HG02943 (cell line): ENCODE data around the gene GRIK1.

Experiments used
- ATAC-seq: cut with Tn5 transposase; IDR thresholded peaks from one replicate; pipeline ENCODE4 v1.9.1; 2021; ENCODE audit warnings: mild to moderate bottlenecking, low read depth, moderate library complexity; ENCODE audit not compliant: unreplicated experiment

Gene GRIK1

DNA sequence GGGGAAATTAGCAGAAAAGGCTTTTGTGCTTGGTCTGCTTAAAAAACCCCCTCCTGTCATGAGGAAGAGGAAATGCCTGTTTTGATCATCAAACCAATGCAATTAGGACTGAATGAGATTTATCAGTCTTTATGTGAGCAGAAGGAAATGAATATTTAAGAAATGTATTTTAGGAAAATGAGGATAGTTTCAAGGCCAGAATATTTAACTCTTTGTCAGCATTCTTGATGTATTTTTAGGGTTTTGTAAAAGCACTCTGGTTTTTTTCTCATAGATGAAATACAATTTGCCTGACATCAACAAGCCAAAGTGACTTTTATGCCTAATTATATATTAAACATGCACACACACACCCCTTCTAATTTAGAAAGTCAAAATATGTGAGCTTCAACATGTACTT, 213.8 kb downstream of the GRIK1 start:
- no peak for ATAC-seq

GRCh38 chr21:29725025-29725736, 214.6 kb downstream of the GRIK1 start:
- ATAC-seq = no peak

DNA sequence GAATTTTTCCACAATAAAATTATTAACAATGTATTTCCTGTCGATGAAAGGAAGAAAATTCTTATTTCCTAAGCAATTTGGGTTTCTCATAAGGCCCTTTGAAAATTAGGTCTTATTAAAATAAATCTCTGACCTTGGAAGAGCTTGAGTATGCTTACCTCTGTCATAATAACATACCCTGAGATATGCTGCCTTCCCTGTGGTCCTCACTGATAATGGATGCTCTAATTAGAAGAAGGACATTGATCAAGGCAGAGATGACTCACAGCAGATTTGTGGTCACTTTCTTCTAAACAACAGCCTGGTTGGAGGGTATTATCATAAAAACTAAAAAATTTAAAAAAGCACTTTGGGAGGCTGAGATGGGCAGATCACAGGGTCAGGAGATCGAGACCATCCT, 217.8 kb downstream of the GRIK1 start:
- ATAC-seq = no peak

DNA sequence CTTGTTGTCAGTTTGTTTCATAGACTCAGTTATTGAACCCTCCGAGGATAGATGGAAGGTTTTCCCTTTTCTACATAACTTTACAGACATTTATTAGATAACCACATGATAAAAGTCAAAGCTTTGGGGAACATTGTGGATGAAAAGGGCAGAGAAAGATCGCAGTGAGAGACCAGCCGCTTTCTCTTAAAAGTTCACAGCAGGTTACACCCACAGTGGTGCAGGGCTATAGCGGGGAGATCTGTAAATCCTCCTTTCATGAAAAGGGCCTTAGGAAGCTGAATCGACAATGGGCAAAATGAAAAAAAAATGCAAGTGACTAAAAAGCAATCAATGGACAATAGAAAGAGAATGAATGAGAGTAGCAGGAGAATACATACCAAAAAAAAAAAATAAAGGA, 218.6 kb downstream of the GRIK1 start:
- ATAC-seq = no peak

- no peak for ATAC-seq
Measured at GRCh38 chr21:29719521-29719920, 220.3 kb downstream of the GRIK1 start.

DNA sequence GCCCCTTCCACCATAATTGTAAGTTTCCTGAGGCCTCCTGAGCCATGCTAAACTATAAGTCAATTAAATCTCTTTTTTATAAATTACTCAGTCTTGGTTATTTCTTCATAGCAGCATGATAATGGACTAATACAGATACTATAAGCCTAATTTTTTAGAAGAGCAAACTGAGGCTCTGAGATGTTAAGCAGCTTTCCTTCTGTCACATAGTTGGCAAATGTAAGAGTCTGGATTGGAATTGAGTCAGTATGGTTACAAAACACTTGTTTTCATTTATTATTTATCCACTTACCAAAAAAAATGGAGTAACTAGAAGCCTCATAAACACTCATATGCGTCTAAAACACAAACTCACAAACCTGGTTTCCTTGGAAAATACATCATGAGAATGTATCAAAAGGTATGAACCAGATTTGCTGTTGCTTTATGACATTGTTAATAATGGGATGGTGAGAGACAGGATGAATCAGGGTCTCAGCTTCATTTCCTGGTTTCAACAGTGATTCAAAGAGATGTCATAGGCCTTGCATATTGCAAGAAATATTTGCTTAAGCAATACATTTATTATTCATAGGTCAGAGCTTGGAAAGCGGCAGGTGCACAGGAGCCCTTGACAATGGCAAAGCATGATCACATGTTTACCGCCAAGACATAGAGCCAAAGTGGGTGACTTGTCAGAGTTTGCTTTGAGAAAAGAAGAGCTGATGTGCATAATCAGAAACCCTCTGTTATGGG, 221.5 kb downstream of the GRIK1 start:
- ATAC-seq = no peak

GRCh38 chr21:29717659-29718058, 222.1 kb downstream of the GRIK1 start:
- no peak for ATAC-seq

DNA sequence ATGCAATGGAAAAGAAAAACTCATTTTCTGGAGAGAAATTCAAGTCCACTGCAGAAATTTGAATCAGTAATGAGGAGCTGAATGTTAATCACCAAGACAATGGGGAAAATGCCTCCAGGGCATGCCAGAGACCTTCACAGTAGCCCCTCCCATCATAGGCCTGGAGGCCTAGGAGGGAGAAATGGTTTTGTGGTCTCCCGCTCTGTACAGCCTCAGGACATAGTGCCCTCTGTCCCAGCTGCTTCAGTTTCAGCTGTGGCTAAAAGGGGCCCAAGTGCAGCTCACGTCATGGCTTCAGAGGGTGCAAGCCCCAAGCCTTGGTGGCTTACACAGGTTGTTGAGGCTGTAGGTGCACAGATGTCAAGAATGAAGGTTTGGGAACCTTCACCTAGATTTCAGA, 223.0 kb downstream of the GRIK1 start:
- no peak for ATAC-seq

GRCh38 chr21:29715089-29715488, 224.7 kb downstream of the GRIK1 start:
- no peak for ATAC-seq

- ATAC-seq = no peak
Measured at GRCh38 chr21:29712818-29713217, 227.0 kb downstream of the GRIK1 start.

GRCh38 chr21:29711236-29711635, 228.6 kb downstream of the GRIK1 start:
- no peak for ATAC-seq

- no peak for ATAC-seq
Measured at GRCh38 chr21:29710498-29710897, 229.3 kb downstream of the GRIK1 start.

- ATAC-seq = no peak
Measured at GRCh38 chr21:29708401-29708800, 231.4 kb downstream of the GRIK1 start.

- ATAC-seq = no peak
Measured at GRCh38 chr21:29704719-29705118, 235.1 kb downstream of the GRIK1 start.

GRCh38 chr21:29701676-29702075, 238.1 kb downstream of the GRIK1 start:
- ATAC-seq = no peak

- ATAC-seq = no peak
Measured at GRCh38 chr21:29697555-29698193, 242.1 kb downstream of the GRIK1 start.

GRCh38 chr21:29696937-29697336, 242.9 kb downstream of the GRIK1 start:
- ATAC-seq = no peak

DNA sequence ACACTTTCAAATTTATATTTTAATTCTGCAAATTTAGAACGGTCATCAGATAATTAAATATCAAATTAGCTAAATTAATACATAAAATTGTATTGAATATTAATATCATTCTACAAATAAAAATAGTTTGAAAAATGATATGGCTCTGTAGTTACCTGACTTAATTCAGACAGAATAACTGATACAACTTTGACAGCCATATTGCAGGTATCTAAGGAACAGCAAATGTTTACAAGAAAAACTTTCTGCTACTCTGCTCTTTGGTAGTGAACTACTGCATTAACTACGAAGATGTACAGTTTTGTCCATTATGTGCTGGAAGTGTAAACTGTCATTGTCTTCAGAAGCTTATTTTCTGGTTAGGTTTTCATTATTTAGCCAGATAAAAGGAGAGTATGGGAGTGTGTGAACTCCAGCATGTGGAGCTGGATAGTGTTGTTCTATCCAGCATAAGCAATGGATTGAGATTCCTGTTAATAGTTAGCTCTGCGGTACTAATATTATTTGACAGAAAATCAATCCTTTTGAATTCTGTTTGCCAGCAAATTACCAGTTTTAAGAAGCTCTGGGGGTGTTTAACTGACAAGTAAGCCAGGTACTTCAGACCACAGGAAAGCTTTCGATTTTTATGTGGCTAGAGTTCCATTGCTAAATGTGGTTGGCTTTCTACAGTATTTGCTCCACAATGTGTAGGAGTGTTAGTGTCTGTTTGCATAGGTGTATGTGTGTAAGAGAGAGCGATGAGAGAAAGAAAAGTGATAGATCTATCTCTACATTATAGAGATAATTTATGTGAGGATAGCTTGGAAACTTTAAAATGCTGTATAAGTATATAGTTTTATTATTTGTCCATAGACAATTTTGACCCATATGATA, 247.9 kb downstream of the GRIK1 start:
- ATAC-seq = no peak

- ATAC-seq = no peak
Measured at GRCh38 chr21:29689753-29690152, 250.0 kb downstream of the GRIK1 start.

DNA sequence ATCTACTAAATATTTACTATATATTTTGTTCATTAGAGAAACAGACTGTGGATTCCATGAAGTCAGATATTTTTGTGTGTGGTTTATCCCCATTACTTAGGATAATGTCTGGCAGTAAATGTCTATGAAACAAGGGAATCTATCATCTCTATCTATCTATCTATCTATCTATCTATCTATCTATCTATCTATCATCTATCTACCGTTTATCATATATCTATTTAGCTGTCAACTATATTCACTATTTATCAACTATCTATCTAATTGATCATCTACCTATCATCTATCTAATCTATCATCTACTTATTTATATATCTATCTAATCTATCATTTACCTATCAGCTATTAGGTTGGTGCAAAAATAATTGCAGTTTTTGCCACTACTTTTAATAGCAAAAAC, 255.7 kb downstream of the GRIK1 start:
- ATAC-seq = no peak

- no peak for ATAC-seq
Measured at GRCh38 chr21:29682800-29683199, 257.0 kb downstream of the GRIK1 start.
